ENCODE measurements around the gene TMEM88.

Gene TMEM88

DNA sequence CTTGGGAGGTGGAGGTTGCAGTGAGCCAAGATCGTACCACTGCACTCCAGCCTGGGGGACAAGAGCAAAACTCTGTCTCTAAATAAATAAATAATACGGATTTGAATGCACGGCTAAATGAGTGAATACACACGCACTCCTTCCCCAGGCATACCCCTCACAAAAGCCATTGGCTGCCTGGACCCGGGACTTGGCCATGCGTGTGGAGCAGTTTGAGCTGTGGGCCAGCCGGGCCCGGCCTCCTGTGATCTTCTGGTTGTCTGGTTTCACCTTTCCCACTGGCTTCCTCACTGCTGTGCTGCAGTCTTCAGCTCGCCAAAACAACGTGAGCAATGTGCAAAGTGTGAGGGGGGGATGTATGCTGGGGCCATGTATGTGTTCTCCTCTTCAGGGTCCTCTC lies 22.4 kb upstream of the TMEM88 start:
- FAIRE-seq (no peak), DNase-seq (ENCODE audit: low spot score) (no peak)

- DNase-seq (ENCODE audit: low spot score) (no peak), FAIRE-seq (no peak)
These were observed 21.7 kb upstream of the TMEM88 start for GRCh38 chr17:7833011-7833794.

GRCh38 chr17:7833795-7834541 lies 20.9 kb upstream of the TMEM88 start, which contains the start of gene KDM6B:
Gene KDM6B, plus strand, starts transcription at chr17:7834217. Its CDS starts 11,338 bp downstream, at chr17:7845555.
- DNase-seq (ENCODE audit: low spot score) (peak; percentile 52), FAIRE-seq (no peak)

GRCh38 chr17:7834542-7834956 lies 20.3 kb upstream of the TMEM88 start:
- DNase-seq (ENCODE audit: low spot score) (no peak), FAIRE-seq (no peak)

- FAIRE-seq (peak; percentile 77), DNase-seq (ENCODE audit: low spot score) (peak; percentile 86)
These were observed 19.7 kb upstream of the TMEM88 start for GRCh38 chr17:7834957-7835813.

- FAIRE-seq, result no peak
- DNase-seq (ENCODE audit: low spot score), result peak; percentile 14
These were observed 18.9 kb upstream of the TMEM88 start for GRCh38 chr17:7835814-7836595.

DNA sequence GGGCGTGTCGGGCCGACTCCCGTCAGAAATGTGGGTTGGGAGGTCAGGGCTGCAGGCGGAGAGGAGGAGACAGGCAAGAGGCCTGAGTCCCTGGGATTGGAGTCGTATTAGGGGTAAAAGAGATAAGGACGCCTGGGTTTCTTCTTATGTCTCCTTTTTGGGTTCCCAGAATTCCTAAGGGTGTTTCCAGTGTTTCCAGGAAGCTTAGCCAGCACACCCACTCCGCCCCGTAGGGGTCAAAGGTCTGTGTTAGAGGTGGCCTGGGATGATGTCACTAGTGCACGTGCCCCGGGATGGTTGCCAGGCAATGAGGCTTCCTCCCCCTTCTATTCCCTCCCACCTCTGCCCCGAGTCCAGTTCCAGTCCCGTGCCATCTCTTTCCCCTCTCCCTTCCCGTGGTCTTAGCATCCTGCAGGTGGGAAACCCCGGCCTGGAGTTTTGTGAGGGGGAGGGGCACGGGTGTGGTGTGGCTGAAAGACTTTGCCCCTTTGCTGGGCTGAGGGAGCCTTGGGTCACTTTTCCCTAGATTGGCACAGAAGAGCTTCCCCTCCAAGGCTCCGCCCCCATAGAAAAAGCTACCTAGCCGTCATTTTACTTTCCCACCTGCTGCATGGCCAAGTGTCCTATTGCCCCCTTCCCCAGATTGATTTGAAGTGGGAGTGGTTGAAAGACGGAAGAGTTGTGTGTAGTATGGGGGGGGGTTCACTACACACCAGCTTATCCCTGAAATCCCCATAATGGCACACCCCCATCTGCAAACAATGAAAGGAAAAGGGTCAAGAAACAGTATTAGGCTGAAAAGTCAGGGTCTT lies 18.1 kb upstream of the TMEM88 start:
- FAIRE-seq (no peak), DNase-seq (ENCODE audit: low spot score) (peak; percentile 79)

- no peak for DNase-seq (ENCODE audit: low spot score)
- FAIRE-seq, result no peak
These were observed 17.3 kb upstream of the TMEM88 start for GRCh38 chr17:7837408-7838088.

GRCh38 chr17:7838090-7839075 lies 16.5 kb upstream of the TMEM88 start:
- DNase-seq (ENCODE audit: low spot score) (no peak), FAIRE-seq (no peak)

DNA sequence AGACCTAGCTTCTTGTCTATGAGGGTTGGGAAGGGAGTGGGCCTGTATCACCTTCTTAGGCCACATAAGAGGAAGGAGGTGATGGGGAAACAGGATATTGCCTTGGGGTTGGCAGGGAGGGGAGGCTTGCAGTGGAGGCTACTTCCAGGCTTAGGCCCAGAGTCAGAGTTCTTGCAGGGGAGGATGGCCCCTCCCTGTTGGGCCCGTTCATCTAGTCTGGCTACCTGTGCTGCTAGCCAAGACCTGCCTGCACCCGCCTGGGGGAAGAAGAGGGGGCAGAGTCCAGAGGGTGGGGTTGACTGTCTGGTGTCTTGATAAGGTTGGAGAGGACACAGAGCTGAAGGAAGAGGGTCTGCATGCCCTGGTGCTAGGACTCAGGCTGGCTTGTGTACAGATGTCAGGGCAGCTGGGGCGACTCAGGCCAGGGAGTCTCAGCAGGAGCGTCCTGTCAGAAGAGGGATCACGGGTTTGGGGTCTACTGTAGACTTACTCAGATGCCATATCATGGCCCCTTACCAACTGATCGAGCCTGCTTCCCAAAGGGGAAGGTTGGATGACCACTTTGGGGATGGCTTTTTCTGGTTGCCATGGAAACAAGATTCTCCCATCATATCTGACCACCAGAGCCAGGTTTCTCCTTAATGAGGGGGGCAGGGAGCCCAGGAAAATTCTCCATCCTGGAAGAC lies 15.5 kb upstream of the TMEM88 start:
- FAIRE-seq (no peak), DNase-seq (ENCODE audit: low spot score) (no peak)

GRCh38 chr17:7839876-7840261 lies 15.0 kb upstream of the TMEM88 start:
- DNase-seq (ENCODE audit: low spot score) (no peak), FAIRE-seq (no peak)

DNA sequence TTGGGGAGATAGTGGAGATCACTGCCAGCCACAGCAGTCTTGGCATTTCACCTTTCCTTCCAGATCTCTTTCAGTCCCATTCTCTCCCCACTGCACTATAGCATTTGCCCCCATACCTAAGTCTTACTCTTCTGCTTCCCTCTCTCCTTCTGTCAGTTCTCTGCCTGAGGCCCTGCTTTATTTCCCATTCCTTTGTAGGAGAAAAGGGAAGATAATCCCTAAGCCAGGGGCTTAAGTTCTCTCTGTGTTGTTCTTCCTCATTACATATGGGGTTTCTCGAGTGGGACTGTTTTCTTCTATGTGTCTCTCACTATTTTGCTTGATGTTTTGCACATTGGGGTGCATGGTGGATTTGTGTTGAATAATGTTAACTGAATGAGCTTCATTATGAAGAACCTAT lies 14.4 kb upstream of the TMEM88 start:
- no peak for FAIRE-seq

GRCh38 chr17:7840875-7841274 lies 14.0 kb upstream of the TMEM88 start:
- DNase-seq (ENCODE audit: low spot score) (no peak), FAIRE-seq (no peak)

More for the DNA sequence above, 14.4 kb upstream of the TMEM88 start:
- no peak for DNase-seq (ENCODE audit: low spot score)

- peak; percentile 81 for DNase-seq (ENCODE audit: low spot score)
- no peak for FAIRE-seq
These were observed 13.4 kb upstream of the TMEM88 start for GRCh38 chr17:7841396-7841914.

- FAIRE-seq, result no peak
- peak; percentile 54 for DNase-seq (ENCODE audit: low spot score)
These were observed 12.9 kb upstream of the TMEM88 start for GRCh38 chr17:7841915-7842379.

DNA sequence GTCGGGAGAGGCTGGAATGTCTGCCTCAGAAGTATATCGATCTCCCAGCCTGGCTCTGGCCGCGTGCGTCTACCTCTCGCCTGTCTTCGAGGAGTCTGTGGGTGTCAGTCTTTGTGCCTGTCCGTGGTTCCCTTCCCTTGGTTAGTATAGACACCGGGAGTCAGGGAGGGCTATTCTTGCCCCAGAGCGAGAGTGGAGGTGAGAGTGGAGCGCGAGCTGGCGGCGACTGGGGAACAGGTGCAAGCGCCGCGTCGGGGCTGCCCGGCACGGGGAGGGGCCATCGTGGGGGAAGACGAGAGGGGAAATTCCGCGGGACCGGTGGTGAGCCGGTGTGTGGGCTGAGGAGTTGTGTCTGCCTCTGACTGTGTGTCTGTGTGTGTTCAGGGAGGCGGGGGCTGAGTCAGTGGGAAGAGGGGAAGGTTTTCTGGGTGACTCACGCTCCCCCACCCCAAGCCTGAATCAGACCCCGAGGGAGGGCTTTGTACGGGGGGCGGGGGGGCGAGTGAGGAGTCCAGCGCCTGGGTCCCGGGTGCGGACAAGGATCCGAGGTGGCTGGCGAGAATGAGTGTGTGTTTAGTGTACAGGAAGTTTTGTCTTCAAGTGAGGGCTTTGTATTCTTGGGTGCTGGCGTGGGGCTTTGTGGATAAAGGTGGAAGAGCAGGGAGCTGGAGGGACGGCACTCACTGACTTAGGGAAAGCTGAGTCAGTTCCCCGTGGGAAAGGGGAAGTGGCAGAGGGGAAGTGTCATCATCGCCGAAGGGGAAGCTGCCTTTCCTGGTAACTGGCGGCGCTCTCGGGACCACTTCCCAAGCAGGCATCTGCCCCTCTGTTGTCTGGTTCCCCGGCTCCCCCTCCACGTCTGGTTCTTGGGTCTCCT lies 12.2 kb upstream of the TMEM88 start:
- FAIRE-seq (no peak), DNase-seq (ENCODE audit: low spot score) (peak; percentile 89)

- FAIRE-seq (no peak), DNase-seq (ENCODE audit: low spot score) (no peak)
These were observed 11.7 kb upstream of the TMEM88 start for GRCh38 chr17:7843257-7843535.

Data from RCC 7860 (cell line).